GM19324 (cell line): ENCODE data around the gene BCR.

Source experiments
- ATAC-seq: cut with Tn5 transposase; IDR thresholded peaks from one replicate; pipeline ENCODE4 v1.9.1; 2021; ENCODE audit warnings: mild to moderate bottlenecking, moderate library complexity; ENCODE audit not compliant: unreplicated experiment, low FRiP score

Gene BCR

GRCh38 chr22:23215294-23216241 is 35.3 kb downstream of the BCR start:
- ATAC-seq = no peak

- no peak for ATAC-seq
Observed at GRCh38 chr22:23216461-23217170, 36.3 kb downstream of the BCR start.

- ATAC-seq = no peak
Observed at GRCh38 chr22:23217171-23218052, 37.1 kb downstream of the BCR start.

- ATAC-seq = no peak
Observed at GRCh38 chr22:23218053-23218866, 38.0 kb downstream of the BCR start.

GRCh38 chr22:23218867-23219251 is 38.5 kb downstream of the BCR start:
- no peak for ATAC-seq

GRCh38 chr22:23219317-23219716 is 39.0 kb downstream of the BCR start:
- no peak for ATAC-seq

- ATAC-seq = no peak
Observed at GRCh38 chr22:23219822-23220484, 39.6 kb downstream of the BCR start.

- no peak for ATAC-seq
Observed at GRCh38 chr22:23220485-23221350, 40.4 kb downstream of the BCR start.

- ATAC-seq = no peak
Observed at GRCh38 chr22:23221351-23221804, 41.1 kb downstream of the BCR start.

- ATAC-seq = no peak
Observed at GRCh38 chr22:23222033-23222792, 41.9 kb downstream of the BCR start.

GRCh38 chr22:23222793-23223568 is 42.7 kb downstream of the BCR start:
- no peak for ATAC-seq

GRCh38 chr22:23223569-23224317 is 43.4 kb downstream of the BCR start:
- no peak for ATAC-seq

GRCh38 chr22:23224846-23225245 is 44.5 kb downstream of the BCR start:
- no peak for ATAC-seq

GRCh38 chr22:23225337-23225723 is 45.0 kb downstream of the BCR start:
- no peak for ATAC-seq

- ATAC-seq = no peak
Observed at GRCh38 chr22:23225724-23226496, 45.6 kb downstream of the BCR start.

GRCh38 chr22:23226497-23226850 is 46.2 kb downstream of the BCR start:
- ATAC-seq = no peak
